Duodenal mucosa (tissue), 2 donors: ENCODE measurements around the gene DOK5.

ENCODE experiments used
- H3K27ac ChIP-seq: one replicate; pipeline ENCODE4 v1.7.0; 2013; ENCODE audit warnings: low read depth, low read length
- H3K27me3 ChIP-seq, 2 donors: one replicate each; pipeline ENCODE4 v1.7.0; 2013; ENCODE audit warnings: low read length in 2 of 2, control low read depth in 1 of 2; ENCODE audit not compliant: insufficient read depth in 2 of 2, control insufficient read depth in 1 of 2
- H3K36me3 ChIP-seq, 2 donors: one replicate each; pipeline ENCODE4 v1.7.0; 2013; ENCODE audit warnings: low read length in 2 of 2, control low read depth in 1 of 2; ENCODE audit not compliant: insufficient read depth in 2 of 2, control insufficient read depth in 1 of 2
- H3K4me1 ChIP-seq, 2 donors: one replicate each; pipeline ENCODE4 v1.7.0; 2013; ENCODE audit warnings: low read length in 2 of 2, control low read depth in 1 of 2; ENCODE audit not compliant: insufficient read depth in 2 of 2, control insufficient read depth in 1 of 2
- H3K4me3 ChIP-seq, 2 donors: one replicate each; pipeline ENCODE4 v1.7.0; 2013; ENCODE audit warnings: low read length in 2 of 2, low read depth in 1 of 2
- H3K9ac ChIP-seq, 2 donors: one replicate each; pipeline ENCODE4 v1.7.0; 2013; ENCODE audit warnings: low read length in 2 of 2, low read depth in 1 of 2
- H3K9me3 ChIP-seq, 2 donors: one replicate each; pipeline ENCODE4 v1.7.0; 2013; ENCODE audit warnings: low read length in 2 of 2, control low read depth in 1 of 2; ENCODE audit not compliant: control insufficient read depth in 1 of 2

The DOK5 gene

GRCh38 chr20:54633374-54634355 is 158.3 kb downstream of the DOK5 start:
- Histone ChIP-seq H3K27ac (no peak overlapping the region), H3K4me3 (no peak overlapping the region), H3K9me3 (no peaks in the 10 kb centered on the region), H3K36me3 (no peaks in the 10 kb centered on the region), H3K27me3 (no peaks in the 10 kb centered on the region), H3K9ac (no peak overlapping the region), H3K4me1 (no peaks in the 10 kb centered on the region)

- Histone ChIP-seq H3K27ac (no peak overlapping the region), H3K36me3 (no peaks in the 10 kb centered on the region), H3K9ac (no peak overlapping the region), H3K4me3 (no peak overlapping the region), H3K9me3 (no peaks in the 10 kb centered on the region), H3K27me3 (no peaks in the 10 kb centered on the region), H3K4me1 (no peaks in the 10 kb centered on the region)
Observed at GRCh38 chr20:54636575-54636974, 161.2 kb downstream of the DOK5 start.

GRCh38 chr20:54639941-54640340 is 164.5 kb downstream of the DOK5 start:
- Histone ChIP-seq H3K4me1 (no peaks in the 10 kb centered on the region), H3K9me3 (no peaks in the 10 kb centered on the region), H3K36me3 (no peaks in the 10 kb centered on the region), H3K27me3 (no peaks in the 10 kb centered on the region), H3K9ac (no peak overlapping the region), H3K27ac (no peak overlapping the region), H3K4me3 (no peak overlapping the region)

GRCh38 chr20:54640800-54641199 is 165.4 kb downstream of the DOK5 start:
- H3K27ac ChIP-seq, result no peak overlapping the region
- no peak overlapping the region for H3K9ac ChIP-seq
- H3K4me1 ChIP-seq, result no peaks in the 10 kb centered on the region
- no peaks in the 10 kb centered on the region for H3K27me3 ChIP-seq
- no peaks in the 10 kb centered on the region for H3K36me3 ChIP-seq
- no peaks in the 10 kb centered on the region for H3K9me3 ChIP-seq
- H3K4me3 ChIP-seq, result no peak overlapping the region

GRCh38 chr20:54642864-54643667 is 167.7 kb downstream of the DOK5 start:
- Histone ChIP-seq H3K36me3 (no peaks in the 10 kb centered on the region), H3K27me3 (no peaks in the 10 kb centered on the region), H3K9ac (no peak overlapping the region), H3K27ac (no peak overlapping the region), H3K4me1 (no peaks in the 10 kb centered on the region), H3K9me3 (no peaks in the 10 kb centered on the region), H3K4me3 (no peak overlapping the region)

GRCh38 chr20:54643761-54644160 is 168.4 kb downstream of the DOK5 start:
- no peaks in the 10 kb centered on the region for H3K36me3 ChIP-seq
- no peaks in the 10 kb centered on the region for H3K4me1 ChIP-seq
- H3K9me3 ChIP-seq, result no peaks in the 10 kb centered on the region
- no peak overlapping the region for H3K27ac ChIP-seq
- no peak overlapping the region for H3K9ac ChIP-seq
- no peak overlapping the region for H3K4me3 ChIP-seq
- no peaks in the 10 kb centered on the region for H3K27me3 ChIP-seq

- Histone ChIP-seq H3K4me3 (no peak overlapping the region), H3K27me3 (no peaks in the 10 kb centered on the region), H3K36me3 (no peaks in the 10 kb centered on the region), H3K9ac (no peak overlapping the region), H3K9me3 (no peaks in the 10 kb centered on the region), H3K27ac (no peak overlapping the region), H3K4me1 (no peaks in the 10 kb centered on the region)
Observed at GRCh38 chr20:54645445-54646155, 170.2 kb downstream of the DOK5 start.

- no peak overlapping the region for H3K4me3 ChIP-seq
- H3K9me3 ChIP-seq, result no peaks in the 10 kb centered on the region
- no peak overlapping the region for H3K9ac ChIP-seq
- no peaks in the 10 kb centered on the region for H3K4me1 ChIP-seq
- no peak overlapping the region for H3K27ac ChIP-seq
- H3K36me3 ChIP-seq, result no peaks in the 10 kb centered on the region
- H3K27me3 ChIP-seq, result no peaks in the 10 kb centered on the region
Observed at GRCh38 chr20:54646156-54646517, 170.7 kb downstream of the DOK5 start.

- no peak overlapping the region for H3K4me3 ChIP-seq
- H3K27me3 ChIP-seq, result no peaks in the 10 kb centered on the region
- H3K36me3 ChIP-seq, result no peaks in the 10 kb centered on the region
Observed at GRCh38 chr20:54648421-54649142, 173.2 kb downstream of the DOK5 start.

More at GRCh38 chr20:54648421-54649142, 173.2 kb downstream of the DOK5 start:
- Histone ChIP-seq H3K9ac (no peak overlapping the region), H3K27ac (no peak overlapping the region), H3K4me1 (no peaks in the 10 kb centered on the region), H3K9me3 (no peaks in the 10 kb centered on the region)
